HG02981 (cell line): ENCODE measurements around the gene HTD2.

ENCODE experiments used
- ATAC-seq: cut with Tn5 transposase; IDR thresholded peaks from one replicate; pipeline ENCODE4 v1.9.1; 2021; ENCODE audit warnings: mild to moderate bottlenecking, moderate library complexity; ENCODE audit not compliant: unreplicated experiment

The HTD2 gene

GRCh38 chr3:58355179-58355578 lies 48.9 kb downstream of the HTD2 start:
- no peak for ATAC-seq

- no peak for ATAC-seq
These were observed 49.7 kb downstream of the HTD2 start for GRCh38 chr3:58356054-58356453.

GRCh38 chr3:58357402-58357801 lies 51.1 kb downstream of the HTD2 start:
- no peak for ATAC-seq

- ATAC-seq = no peak
These were observed 51.8 kb downstream of the HTD2 start for GRCh38 chr3:58358092-58358491.

GRCh38 chr3:58358808-58359207 lies 52.5 kb downstream of the HTD2 start:
- ATAC-seq = no peak

- no peak for ATAC-seq
These were observed 53.3 kb downstream of the HTD2 start for GRCh38 chr3:58359621-58360020.

GRCh38 chr3:58361866-58362265 lies 55.5 kb downstream of the HTD2 start:
- no peak for ATAC-seq

GRCh38 chr3:58366699-58367098 lies 60.4 kb downstream of the HTD2 start:
- no peak for ATAC-seq

GRCh38 chr3:58369038-58369437 lies 62.7 kb downstream of the HTD2 start:
- ATAC-seq = no peak
